Umbilical cord (tissue), 2 donors: Measurements from ENCODE around the gene SULT4A1. TPM values are rescaled to one million over a fixed set of nuclear protein-coding genes. Genes with fewer than 3 reads are reported as not detected.

ENCODE experiments used
- DNase-seq: peaks from one replicate; pipeline ENCODE4 v3.0.0-alpha.2; 2015; ENCODE audit warnings: low spot score
- total RNA-seq: library from RNA; depleted of rRNA; stranded (reverse); fragments of >200 nt; gene quantifications from one replicate; pipeline ENCODE4 v1.2.3, GENCODE V29; 2014; ENCODE audit warnings: low replicate concordance; ENCODE audit not compliant: insufficient read depth

SULT4A1 gene
- total RNA-seq, 1 donor from 2014 or later, result 3.4 TPM

DNA sequence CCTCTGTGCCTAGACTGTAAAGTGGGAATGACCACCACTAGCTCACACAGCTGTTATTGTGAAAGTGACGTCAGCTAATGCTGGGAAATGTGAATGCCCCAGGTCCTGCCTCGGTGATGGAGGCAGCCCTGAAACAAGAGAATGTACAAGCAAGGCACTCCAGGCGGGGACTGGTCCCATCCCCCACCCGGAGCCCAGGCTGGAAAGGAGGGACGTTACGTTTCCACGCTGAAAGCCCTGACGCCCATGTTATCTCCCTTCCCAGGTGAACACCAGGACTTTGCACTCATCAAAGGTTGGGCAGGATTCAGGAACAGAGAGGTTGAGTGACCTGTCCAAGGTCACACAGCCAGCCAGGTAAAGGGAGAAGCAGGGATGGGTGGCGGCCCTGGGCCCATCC lies 784 bp downstream of the SULT4A1 start:
- DNase-seq, result no peak

DNA sequence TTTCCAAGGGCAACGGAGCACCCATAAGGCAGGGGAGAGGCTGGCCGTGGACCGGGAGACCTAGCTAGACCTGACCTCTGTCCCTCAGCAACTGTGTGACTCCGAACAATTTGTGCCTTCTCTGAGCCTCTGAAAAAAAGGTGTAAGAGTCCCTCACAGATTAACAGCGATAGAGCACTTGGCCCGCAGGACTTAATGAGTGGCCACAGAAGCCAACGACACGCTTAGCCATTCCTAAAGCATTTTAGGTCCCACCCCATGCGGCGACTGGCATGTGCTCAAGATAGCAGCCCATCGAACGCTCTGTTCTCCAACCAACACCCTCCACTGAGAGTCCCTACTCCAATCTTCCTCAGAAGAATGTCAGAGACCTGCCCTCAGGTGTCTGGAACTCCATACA lies 1.5 kb downstream of the SULT4A1 start:
- DNase-seq, result no peak

DNA sequence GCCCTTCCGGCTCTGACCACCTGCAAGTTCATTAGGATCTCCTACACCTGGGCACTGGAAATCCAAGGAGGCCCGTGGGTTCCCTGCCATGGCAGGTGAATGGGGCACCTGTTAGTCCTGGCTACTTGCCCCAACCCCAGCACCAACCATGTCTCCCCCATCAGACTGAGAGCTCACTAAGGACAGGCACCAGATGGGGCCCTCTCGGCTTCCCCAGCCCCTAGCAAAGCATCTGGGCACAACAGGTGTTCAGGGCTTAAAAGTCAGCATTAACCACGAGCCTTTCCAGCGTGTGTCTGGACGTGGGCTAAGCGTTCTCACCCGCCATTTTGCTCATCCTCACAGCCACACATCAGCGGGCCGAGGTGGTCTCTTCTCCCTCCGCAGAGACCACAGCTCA lies 2.2 kb downstream of the SULT4A1 start:
- DNase-seq, result no peak

DNA sequence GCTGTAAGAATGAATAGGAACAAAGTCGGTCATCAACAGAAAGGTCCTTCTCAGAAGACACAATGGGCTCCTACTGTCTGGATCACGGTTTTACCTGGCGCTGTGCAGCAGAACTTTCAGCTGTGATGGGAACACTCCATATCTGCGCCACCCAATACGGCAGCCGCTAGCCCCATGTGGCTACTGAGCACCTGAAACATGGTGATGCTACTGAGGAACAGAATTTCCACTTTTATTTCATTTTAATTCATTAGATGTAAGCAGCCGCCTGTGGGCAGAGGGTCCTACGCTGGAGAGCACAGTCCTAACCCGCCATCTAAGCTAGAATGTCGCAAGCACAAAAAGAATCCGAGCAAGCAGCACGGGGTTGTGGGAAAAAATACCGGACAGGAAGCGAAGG lies 2.7 kb downstream of the SULT4A1 start:
- DNase-seq, result no peak

DNA sequence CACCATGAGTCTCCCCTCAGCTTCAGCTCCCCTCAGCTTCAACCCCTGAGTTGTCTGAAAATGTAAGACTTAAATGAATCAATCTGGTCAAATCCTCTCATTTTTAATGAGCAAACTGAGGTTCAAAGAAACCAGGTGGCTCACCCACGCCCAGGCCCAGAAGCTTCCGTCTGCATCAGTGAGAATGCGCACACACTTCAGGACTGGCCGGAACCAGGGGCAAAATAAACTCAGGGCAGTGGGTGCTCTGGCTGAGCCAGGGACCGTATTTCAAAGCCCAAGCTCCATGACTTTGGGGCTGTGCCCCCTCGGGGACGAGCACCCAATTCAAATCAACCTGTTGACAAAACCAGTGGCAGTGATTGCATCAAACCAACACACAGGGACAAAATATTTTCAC lies 3.1 kb downstream of the SULT4A1 start:
- DNase-seq, result no peak

DNA sequence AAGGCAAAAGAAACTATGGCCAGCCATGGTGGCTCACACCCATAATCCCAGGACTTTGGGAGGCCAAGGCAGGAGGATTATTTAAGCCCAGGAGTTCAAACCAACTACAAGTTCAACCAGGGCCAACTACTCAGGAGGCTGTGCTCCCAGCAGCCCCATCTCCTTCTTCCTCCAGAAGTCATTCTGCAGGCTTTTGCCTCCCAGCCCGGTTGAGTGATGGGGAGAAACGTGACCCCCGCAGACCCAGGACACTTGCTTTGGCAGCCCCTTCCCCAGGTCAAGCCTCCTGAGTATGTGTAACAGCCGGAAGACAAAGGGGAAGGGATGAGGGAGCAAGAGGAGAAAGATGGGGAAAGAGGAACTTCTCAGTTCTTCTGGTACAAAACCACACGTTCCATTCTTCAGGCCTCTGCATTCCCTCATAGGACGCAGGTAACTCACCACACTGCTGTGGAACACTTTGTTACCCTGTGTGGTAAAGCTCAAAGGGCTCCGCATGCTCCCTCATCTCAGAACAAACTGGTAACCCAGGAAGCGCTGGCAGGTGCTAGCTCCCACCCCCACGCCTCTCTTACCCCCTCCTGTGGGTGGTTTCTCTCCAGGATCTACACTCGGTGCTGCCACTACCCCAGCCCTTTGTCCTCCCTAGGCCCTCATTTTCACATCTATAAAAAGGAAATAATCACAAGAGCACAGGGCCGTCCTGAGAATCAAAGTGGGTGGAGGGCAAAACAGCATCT lies 4.0 kb downstream of the SULT4A1 start:
- DNase-seq, result no peak

DNA sequence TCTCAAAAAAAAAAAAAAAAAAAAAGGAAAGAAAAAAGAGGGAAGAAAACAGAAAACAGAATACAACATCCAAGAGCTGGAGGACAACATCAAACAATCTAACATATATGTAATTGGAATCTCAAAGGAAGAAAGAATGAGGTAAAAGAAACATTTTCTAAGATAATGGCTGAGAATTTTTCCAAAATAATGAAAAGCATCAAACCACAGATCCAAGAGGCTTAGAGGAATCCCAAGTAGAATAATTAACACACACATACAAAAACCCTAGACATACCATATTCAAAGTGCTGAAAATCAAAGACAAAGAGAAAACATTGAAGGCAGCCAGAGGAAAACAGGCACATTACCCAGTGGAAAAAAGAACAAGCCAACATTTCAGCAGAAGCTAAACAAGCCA lies 4.9 kb downstream of the SULT4A1 start:
- DNase-seq, result no peak

DNA sequence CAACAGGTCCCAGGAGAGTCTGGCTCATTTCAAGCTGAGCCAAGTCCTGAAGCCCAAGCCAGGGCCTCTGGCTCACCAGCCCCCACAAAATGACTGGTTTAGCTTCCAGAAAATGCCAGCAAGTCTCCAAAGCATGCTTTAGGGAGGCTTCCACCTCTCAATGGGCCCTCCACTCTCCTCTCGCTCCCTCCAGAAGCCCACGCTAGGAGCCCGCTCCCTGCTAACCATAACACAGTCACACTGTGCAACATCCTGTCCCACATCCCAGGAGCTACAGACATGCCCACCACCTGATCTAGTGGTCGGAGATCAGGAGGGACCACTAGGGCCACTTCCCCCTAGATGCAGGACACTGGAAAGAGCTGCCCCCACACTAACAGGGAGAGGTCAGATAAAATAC lies 6.9 kb downstream of the SULT4A1 start:
- no peak for DNase-seq

DNA sequence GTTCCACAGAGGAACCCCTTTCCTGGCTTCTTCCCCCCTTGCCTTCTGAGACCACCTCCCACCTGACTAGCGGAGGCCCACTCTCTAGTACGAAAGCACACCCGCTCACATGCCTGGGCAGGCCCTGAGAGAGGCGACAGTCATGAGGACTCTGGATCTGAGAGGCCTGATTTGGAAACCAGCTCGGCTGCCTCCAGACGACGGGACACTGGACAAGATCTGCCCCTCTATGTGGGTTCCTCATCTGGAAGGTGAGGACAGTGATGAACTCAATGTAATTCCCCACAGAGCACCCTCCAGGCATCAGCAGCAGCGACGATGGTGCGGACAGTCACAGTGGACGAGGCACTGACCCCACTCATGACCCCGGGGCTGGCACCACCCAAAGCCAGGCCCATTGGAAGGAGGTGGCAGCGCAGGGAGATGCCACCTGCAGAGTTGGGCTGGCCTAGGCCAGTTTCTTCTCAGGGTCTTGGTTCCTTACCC lies 7.5 kb downstream of the SULT4A1 start:
- no peak for DNase-seq

DNA sequence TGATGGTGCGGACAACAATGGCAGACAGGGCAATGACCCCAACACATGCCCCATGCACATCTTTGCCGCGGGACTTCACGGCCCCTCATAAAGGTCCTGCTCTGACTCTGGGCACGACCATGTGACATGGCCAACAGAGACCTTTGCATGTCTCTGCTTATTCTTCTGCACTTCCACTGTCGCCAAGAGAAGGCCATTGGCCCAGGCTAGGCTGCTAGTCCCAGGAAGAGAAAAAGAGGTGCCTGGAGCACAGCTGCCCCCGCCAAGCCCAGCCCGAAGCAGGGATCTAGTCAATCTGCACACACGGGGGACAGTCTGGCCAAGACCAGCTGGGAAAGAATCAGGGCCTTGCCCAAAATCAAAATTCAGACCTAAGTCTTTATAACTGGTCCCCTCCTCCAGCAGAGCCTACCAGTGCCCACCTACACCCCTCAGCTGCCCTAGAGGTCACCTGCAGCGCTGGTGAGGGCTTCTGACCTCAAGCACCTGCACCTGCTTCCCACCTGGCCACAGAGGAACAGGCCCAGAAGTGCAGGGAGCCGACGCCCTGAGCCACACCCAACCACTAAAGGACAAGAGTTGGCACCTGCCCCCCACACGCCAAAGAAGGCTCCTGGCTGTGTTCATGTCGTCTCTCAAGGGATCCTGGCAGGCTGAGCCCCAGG lies 8.1 kb downstream of the SULT4A1 start:
- no peak for DNase-seq

DNA sequence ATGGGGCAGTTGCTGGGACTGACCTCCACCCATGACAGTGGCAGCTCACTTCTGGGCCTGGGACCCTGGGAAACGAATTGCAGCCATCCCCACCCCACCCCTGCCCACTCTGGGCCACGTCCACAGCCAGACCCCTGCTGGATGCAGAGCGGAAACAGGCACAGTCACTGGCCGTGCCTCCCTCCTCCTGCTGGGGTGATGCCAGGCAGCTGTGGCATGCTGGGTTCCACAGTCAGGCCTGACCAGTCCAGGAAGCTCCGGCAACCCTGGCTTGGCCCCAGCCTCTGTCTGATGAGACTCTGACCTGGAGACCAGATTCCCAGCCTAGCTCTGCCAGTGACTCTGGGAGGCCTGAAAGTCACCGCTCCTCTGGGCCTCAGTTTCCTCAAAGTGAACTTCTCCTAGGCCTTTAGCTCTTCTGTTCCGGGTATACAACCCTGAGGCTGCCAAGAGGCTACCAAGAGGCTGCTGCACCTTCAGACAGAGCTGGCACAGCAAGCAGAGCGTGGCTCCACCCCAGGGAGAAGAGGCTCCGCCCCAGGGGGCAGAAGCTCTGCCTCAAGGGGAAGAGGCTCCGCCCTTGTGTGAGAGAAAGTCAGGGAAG lies 8.9 kb downstream of the SULT4A1 start:
- no peak for DNase-seq

DNA sequence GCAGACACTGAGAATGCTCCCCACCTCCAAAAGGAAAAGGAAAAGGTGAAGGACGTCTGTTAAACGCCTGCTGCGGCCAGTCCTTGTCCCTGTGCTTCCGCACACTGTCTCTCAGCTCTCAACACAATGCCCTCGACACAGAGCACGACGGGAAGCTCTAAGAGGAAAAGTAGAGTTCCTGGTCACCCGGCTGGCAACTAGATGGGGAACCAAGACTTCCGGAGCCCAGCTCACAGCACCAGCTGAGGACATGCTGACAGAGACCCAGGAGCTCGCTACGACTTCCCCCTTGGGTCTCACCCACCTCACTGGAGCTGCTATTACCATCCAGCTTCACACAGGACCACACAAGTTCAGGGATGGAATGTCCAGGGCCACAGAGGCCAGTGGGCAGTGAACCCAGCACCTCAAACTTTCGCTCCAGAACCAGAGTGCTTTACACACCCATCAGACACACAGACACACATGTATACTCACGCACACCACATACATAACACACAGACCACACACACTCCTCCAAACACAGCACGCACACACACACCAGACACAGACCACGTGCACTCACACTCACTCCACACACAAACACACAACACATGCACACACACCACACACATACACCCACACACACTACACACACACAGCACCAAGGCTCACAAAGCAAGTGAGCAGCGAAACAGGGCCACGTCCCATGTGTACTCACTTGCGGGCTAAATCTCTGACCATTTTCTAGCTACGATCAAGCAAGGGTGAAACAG lies 9.6 kb downstream of the SULT4A1 start:
- DNase-seq, result no peak

DNA sequence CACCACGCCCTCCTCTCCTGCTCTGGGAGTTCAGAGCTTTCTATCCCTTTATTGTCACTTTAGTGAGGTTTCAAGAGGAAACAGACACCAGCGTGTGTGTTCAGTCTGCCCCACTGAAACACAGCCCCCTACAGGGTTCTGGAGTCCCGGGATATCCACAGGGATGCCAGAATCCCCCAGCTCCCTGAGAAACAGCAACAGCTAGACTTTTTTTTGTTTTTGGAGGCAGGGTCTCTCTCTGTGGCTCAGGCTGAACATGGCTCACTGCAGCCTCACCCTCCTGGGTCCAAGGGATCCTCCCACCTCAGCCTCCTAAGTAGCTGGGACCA lies 10.4 kb downstream of the SULT4A1 start:
- no peak for DNase-seq

DNA sequence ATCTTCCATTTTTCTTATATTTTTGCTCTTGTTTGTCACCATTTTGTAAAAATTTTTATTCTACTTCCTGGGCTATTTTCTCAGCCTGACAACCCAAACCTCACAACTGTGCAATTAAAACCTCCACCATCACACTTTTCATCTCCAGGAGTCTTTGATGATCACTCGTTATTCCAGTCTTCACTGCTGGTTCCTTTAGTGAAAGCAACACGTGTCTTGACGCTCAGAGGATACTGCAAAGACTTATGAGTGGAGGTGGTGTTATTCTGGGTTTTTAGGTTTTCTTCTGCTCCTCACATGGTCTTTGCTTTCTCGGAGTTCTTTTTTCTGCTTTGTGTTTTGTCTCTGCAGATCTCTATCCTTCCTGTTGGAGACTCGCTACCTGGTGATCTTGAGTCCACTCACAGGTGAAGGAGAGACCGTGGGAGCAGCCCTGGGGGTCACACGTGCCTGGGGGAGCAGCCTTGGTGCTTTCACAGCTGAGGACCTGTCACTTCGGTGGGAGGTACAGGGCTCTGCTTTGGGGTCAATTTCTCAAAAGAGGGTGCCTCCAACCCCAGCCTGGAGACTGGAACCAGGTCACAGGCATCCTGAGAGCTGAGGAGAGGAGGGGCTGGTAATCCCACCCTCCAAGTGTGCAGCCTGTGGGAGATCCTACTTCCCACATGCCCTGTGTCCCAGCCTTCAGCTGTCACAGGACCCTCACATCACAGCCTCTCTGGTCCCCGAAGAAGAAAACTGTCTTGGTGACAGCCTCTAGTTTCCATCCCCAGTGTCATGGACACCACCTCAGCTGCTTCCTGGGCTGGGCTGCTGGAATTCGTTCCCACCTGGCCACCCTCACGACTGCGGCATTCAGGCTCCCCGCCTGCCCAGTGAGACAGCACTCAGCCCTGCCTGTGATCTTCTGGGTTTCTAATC lies 11.0 kb downstream of the SULT4A1 start:
- DNase-seq, result no peak

DNA sequence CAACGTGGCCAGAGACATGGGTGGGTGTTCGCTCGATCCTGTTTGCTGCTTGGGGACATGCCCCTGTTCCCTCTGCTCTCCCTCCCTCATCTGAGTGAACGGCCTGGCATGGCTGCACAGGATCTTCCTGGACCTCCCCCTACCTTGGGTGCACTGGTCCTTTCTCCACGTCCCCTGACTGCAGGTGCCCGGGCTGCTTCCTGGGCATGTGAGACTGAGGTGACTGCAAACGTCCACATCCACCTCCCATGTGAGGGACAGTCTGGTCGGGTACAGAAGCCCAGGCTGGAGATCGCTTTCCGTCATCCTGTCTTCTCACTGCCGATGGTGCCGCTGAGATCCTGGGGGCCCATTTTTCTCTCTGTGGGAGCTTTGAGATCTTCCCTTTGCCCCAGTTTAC lies 11.8 kb downstream of the SULT4A1 start:
- DNase-seq, result no peak

DNA sequence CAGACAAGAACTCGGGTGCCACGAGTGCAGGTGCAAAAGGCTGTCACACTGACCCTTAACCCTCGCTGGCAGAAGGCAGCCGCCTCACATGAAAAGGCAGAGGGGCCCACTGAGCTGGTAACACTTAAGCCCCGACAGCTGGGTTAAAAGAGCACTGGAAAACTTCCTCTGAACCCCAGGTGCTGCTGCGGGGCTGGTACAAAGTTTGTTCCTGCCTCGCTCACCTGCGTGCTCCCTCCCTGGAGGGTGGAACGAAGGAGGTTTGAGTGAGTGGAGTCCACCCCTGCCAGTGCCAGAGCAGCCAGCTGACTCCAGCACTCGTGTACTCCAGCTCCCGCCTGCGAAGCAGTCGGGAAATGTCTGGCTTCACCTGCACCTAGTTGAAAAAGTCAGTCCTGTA lies 12.6 kb downstream of the SULT4A1 start:
- DNase-seq, result no peak

DNA sequence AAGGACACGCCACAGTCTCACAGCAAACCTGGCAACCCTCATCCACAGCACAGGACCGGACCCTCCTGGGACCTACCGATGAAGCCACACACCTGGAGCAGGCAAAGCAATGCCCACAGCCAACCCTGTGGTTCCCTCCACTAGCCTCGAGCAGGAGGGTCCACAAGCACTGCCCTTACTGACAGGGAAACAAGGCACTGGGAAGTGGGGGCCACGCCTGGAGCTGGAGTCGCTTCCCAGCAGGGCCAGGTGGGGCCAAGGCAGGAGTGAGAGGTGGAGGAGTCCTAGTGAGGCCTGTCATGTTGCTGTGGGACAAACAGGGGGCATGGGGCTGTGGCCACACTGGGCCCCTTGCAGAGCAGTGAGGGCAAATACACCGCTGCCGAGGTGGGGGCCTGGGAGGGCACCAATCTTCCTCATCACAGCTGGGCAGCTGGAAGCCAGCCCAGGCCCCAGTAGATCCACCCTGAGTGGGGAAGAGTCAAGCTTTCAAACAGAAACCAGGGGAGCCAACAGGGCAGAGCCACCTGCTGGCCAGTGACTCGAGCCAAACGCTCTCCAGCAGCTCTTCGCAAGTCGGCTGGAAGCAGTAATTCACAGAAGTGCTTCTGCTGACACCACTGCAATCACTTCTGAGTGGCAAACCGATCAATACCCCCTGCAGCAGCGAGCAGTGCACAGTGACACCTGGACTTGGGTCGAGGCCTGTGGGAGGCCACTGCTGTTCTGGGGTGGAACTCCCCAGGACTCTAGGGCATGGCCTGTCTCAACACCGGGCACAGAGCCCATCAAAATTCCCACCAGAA lies 13.7 kb downstream of the SULT4A1 start:
- peak; percentile 35 for DNase-seq

DNA sequence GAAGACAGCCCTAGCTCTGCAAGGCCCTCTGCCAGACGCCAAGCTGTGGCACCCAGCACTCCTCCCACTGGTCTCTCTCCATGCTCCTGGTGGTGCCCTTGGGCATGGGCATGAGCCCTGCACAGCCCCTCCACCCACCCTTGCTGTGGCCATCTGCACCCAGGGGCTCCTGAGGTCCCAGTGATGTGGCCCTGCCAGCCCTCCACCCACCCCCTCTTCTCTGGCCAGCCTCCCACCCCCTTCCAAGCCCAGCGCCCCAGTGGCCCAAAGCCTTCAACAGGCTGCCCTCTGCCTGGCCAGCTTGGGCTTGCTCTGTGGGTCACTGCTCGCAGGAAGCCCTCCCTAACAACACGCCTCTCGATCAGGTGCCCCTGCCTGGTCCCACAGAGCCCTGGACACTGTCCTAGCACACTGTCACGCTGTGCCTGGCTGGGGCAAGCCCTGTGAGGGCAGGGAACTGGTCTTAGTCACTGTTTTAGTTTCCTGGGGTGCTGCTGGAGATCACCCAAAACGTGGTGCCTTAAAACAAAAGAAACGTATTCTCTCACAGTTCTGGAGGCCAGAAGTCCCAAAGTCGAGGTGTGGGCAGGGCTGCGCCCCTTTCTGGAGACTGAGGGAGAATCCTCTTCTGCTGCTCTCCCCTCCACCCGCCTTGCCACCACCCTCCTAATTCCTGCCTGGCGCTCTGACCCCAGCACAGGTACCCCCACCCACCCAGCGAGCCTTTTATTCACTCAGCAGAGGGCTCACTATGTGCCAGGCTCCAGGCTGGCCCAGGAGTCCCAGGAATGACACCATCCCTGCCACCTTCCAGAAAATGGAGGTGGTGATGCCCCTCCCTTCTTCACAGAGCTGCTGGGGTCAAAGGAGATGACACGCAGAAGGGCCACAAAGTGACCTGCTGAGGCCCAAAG lies 14.7 kb downstream of the SULT4A1 start:
- no peak for DNase-seq

DNA sequence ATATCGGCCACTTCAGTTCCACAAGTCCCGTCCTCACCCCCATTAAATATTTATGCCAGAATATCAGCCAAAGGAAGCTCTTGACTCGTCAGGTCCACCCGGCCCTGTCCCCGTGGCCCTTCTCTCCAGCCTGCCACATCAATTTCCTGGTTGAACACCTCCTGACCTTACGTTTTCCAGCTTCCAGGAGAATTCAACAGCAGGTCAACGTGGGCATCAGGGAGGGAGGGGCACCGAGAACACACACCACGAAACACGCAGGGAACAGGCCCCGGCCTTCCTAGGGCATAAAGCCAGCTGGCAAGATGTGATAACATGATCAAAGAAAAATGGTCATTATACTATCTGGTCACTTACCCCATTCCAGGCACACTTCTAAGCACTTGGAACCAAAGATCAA lies 15.3 kb downstream of the SULT4A1 start:
- no peak for DNase-seq
